ENCODE data around the gene SARDH.
"Not testable (repeated sequence)": the region's sequence is repeated elsewhere in the genome, so short reads cannot be mapped to it uniquely, and the experiment has no call there.

Gene SARDH

GRCh38 chr9:133632806-133633680 lies 105.1 kb downstream of the SARDH start:
- DNase-seq (ENCODE audit: low read depth): no peak

GRCh38 chr9:133631111-133631510 lies 107.0 kb downstream of the SARDH start:
- DNase-seq (ENCODE audit: low read depth): no peak

DNA sequence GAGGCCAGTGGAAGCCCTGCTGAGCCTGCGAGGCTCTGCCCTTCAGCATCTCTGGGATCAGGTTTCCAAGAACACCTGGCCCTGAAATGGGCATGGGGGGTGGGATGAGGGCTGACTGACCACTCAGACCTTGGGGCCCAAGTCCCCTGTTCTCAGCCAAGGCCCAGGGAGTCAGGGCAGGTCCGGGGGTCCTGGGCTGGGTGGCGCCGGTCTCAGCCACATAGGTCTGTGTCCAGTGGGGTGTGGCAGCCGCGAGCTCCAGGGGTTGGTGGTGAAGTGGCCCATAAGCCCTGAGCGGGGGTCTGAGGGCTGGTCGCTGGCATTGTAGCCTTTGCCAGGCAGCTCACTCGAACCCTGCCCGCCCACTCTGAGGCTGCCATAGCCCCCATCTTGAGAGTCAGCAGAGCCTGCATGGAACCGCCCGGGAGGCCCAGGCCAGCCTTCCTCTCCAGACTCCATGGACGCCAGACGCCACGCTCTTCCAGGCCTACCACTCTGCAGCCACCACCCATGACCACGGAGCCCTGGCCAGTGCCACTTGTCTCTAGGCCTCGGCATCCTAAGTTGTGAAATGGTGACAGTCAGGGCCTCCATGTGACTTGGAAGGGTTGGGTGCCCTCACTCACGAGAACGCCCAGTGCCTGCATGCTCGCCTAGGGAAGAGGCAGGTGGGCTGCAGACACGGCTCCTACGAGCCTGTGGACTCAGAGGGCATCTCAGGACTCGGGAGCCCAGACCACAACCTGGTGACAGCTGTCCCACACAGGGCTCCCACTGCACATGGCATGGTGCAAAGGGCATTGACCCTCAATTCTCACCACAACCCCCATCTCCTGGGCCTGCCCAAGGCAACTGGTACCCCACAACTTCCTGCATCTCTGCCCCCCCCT lies 108.7 kb downstream of the SARDH start:
- DNase-seq (ENCODE audit: low read depth): no peak

- DNase-seq (ENCODE audit: low read depth): no peak
These were observed 109.4 kb downstream of the SARDH start for GRCh38 chr9:133628766-133629165.

DNA sequence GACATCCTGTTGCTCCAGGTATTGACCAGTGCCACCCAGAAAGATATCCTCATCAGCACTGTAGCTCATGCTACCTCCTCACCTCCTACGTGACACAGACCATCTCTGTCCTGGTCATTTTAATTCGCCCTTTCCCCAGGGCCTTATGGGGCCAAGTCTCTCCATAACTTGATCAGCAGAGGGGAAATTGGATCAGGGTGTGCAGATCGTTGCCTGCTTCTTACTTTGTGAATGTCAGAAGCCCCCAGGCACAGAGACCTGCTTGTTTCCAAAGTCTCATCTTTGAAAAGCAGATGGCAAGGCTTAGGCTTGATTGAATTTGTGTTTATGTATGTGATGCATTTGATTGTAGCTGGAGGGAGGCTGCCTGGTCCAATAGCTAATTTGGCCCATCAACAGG lies 110.8 kb downstream of the SARDH start:
- no peak for DNase-seq (ENCODE audit: low read depth)

- not testable (repeated sequence) for DNase-seq (ENCODE audit: low read depth)
These were observed 112.1 kb downstream of the SARDH start for GRCh38 chr9:133626008-133626407.

GRCh38 chr9:133622555-133622954 lies 115.6 kb downstream of the SARDH start:
- no peak for DNase-seq (ENCODE audit: low read depth)

GRCh38 chr9:133621725-133622267 lies 116.4 kb downstream of the SARDH start:
- no peak for DNase-seq (ENCODE audit: low read depth)

GRCh38 chr9:133619791-133620190 lies 118.4 kb downstream of the SARDH start:
- peak; percentile 8 for DNase-seq (ENCODE audit: low read depth)

DNA sequence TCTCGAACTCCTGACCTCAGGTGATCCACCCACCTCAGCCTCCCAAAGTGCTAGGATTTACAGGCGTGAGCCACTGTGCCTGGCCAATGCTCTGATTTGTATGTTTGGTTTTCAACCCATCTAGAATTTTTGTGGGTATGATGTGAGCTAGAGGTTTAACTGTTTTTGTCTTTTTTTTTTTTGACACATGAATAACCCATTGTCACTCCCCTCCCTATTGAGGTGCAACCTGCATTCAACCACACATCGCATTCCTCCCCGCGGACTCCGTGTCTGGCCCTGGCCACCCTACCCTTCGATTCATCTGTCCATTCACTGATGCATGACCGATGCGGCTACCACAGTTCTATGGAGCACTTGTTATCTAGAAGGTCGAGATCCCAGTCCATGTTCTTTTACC lies 119.4 kb downstream of the SARDH start:
- no peak for DNase-seq (ENCODE audit: low read depth)

GRCh38 chr9:133616643-133617405 lies 121.3 kb downstream of the SARDH start:
- no peak for DNase-seq (ENCODE audit: low read depth)

DNA sequence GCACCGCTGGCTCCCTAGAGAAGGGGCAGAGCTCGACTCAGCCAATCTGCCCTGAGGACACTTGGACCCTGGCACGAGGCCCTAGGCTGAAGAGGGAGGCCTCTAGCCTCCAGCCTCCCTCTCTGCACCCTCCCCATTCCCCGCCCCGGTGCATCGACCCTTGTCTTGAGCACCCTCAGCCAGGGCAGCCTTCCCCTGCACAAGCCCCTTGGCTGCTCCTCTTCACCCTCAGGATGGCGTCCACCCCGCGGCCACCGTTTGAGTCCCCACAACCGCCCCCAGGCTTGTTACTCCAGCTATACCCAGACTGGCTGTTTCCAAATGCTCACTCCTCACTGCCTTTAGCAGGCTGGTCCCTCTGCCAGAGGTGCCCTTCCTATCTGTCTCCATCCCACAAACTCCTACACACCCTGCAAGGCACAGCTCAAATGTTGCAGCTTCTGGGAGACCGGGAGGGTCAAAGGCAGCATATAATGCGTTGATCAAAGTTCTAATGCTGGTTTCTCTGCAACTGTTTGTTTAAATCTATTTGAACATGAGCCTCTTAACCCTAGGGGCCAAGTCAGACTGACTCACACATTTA lies 122.5 kb downstream of the SARDH start:
- no peak for DNase-seq (ENCODE audit: low read depth)

GRCh38 chr9:133615186-133615585 lies 123.0 kb downstream of the SARDH start:
- DNase-seq (ENCODE audit: low read depth): no peak

DNA sequence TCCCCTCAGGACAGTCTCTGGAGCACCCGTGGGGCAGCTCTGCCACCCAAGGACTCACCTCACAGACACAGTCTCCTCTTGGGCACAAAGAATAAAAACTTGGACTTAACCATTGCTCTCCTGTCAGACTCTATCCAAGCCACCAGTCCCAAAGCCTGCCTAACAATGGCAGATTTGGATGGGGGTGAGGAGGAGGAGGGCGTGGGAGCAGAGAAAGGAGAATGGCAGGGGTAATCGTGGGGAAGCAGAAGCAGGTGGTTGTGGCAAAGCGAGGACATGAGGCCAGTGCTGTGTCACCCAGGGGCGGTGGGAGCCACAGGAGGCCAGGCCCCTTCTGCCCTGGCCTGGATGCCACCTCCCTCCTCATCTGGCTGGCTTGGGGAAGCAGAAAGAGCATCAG lies 123.5 kb downstream of the SARDH start:
- no peak for DNase-seq (ENCODE audit: low read depth)

DNA sequence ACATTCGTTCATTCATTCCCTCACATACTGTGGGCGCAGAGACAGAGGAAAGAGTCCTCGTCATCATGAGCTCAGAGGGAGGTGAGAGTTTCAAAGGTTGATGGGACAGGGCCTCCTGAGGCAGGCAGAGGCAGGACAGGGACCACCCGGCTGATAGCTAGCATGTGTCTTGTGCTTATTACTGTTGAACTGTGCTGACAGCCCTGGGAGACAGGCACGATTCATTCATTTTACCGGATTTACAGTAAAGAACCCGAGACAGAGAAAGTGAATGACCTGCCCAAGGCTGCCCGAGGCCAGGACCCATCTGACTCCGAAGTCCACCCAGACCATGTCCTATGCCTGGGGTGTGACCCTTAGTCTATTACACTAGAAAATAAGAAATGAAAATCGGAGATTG lies 124.1 kb downstream of the SARDH start:
- no peak for DNase-seq (ENCODE audit: low read depth)
